ENCODE results near the gene ADAMTS19. TPM values are rescaled to one million over a fixed set of nuclear protein-coding genes. Genes with fewer than 3 reads are reported as not detected.
"Not testable (repeated sequence)": the region's sequence is repeated elsewhere in the genome, so short reads cannot be mapped to it uniquely, and the experiment has no call there.

The ADAMTS19 gene
- total RNA-seq, 1 experiment from 2014 or later: 20.3 TPM

GRCh38 chr5:129631961-129632360 is 171.9 kb downstream of the ADAMTS19 start:
- Histone ChIP-seq H3K27me3 (ENCODE audit: insufficient read depth, low read length) (no peaks in the 10 kb centered on the region), H2BK12ac (ENCODE audit: insufficient read length, low read depth, low read length) (no peak overlapping the region), H3T11ph (ENCODE audit: low read length) (no peak overlapping the region), H2BK5ac (ENCODE audit: insufficient read length, low read length) (no peak overlapping the region), H3K79me2 (ENCODE audit: insufficient read depth, low read length) (no peaks in the 10 kb centered on the region), H2BK15ac (ENCODE audit: low read depth, low read length) (no peak overlapping the region), H3K23ac (ENCODE audit: insufficient read length, low read depth, low read length) (no peak overlapping the region), H4K91ac (ENCODE audit: insufficient read length, low read depth, low read length) (no peak overlapping the region), H3K18ac (ENCODE audit: insufficient read length, low read depth, low read length) (no peak overlapping the region), H3K9ac (ENCODE audit: extremely low read depth, insufficient read length, low read length) (no peak overlapping the region), H3K27ac (ENCODE audit: insufficient read length, low read depth, low read length) (no peak overlapping the region), H4K20me1 (ENCODE audit: control insufficient read depth, insufficient read depth, insufficient read length) (no peaks in the 10 kb centered on the region), H2BK120ac (ENCODE audit: low read depth, low read length, poor library complexity, severe bottlenecking) (no peak overlapping the region), H3K56ac (ENCODE audit: insufficient read length, low read depth, low read length) (no peak overlapping the region), H3K4me2 (ENCODE audit: insufficient read depth, insufficient read length, low read length) (no peak overlapping the region), H4K8ac (replicated peaks; ENCODE audit: insufficient read length, low read depth, low read length) (no peak overlapping the region), H3K23me2 (ENCODE audit: insufficient read length, low read depth, low read length, poor library complexity, severe bottlenecking) (no peaks in the 10 kb centered on the region), H3K79me1 (ENCODE audit: insufficient read depth, low read depth, low read length, poor library complexity, severe bottlenecking) (no peaks in the 10 kb centered on the region), H3K4me1 (ENCODE audit: insufficient read depth, low read length) (no peaks in the 10 kb centered on the region), H4K5ac (ENCODE audit: insufficient read length, low read depth, low read length) (no peak overlapping the region), H2AFZ (ENCODE audit: low read length) (no peak overlapping the region), H3K14ac (ENCODE audit: insufficient read depth, low read length) (no peak overlapping the region), H3K4ac (ENCODE audit: low read depth, low read length) (no peak overlapping the region), H2BK20ac (ENCODE audit: low read depth, low read length, poor library complexity, severe bottlenecking) (no peak overlapping the region), H3K9me3 (ENCODE audit: control insufficient read depth, low read depth, low read length) (no peaks in the 10 kb centered on the region), H2AK5ac (ENCODE audit: insufficient read length, low read length) (no peak overlapping the region)
- Mint-ChIP-seq H3K27me3 (ENCODE audit: low read depth) (no peaks in the 10 kb centered on the region), H3K4me1 (no peaks in the 10 kb centered on the region), H3K4me3 (no peak overlapping the region), H3K27ac (no peak overlapping the region), H3K9me3 (no peaks in the 10 kb centered on the region), H3K36me3 (ENCODE audit: insufficient read depth in 1 of 3, low read depth in 3 of 3) (peaks cover 9 to 13% (median 11%) of the 10 kb centered on the region in 3 experiments)
- DNase-seq: no peak
- TF ChIP-seq, protein P1, sequence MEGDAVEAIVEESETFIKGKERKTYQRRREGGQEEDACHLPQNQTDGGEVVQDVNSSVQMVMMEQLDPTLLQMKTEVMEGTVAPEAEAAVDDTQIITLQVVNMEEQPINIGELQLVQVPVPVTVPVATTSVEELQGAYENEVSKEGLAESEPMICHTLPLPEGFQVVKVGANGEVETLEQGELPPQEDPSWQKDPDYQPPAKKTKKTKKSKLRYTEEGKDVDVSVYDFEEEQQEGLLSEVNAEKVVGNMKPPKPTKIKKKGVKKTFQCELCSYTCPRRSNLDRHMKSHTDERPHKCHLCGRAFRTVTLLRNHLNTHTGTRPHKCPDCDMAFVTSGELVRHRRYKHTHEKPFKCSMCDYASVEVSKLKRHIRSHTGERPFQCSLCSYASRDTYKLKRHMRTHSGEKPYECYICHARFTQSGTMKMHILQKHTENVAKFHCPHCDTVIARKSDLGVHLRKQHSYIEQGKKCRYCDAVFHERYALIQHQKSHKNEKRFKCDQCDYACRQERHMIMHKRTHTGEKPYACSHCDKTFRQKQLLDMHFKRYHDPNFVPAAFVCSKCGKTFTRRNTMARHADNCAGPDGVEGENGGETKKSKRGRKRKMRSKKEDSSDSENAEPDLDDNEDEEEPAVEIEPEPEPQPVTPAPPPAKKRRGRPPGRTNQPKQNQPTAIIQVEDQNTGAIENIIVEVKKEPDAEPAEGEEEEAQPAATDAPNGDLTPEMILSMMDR (conservative IDR thresholded peaks at IDR 0.05): no peak

DNA sequence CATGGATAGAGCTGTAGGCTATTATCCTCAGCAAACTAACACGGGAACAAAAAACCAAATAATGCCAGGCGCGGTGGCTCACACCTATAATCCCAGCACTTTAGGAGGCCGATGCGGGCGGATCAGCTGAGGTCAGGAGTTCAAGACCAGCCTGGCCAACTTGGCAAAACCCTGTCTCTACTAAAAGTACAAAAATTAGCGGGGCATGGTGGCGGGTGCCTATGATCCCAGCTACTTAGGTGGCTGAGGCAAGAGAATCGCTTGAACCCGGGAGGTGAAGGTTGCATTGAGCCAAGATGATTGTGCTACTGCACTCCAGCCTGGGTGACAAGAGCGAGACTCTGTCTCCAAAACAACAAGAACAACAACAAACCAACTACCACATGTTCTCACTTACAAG is 177.4 kb downstream of the ADAMTS19 start:
- not testable (repeated sequence) for H3K27ac ChIP-seq (ENCODE audit: insufficient read length, low read depth, low read length); H3K36me3 Mint-ChIP-seq (ENCODE audit: insufficient read depth in 1 of 3, low read depth in 3 of 3); H3K23me2 ChIP-seq (ENCODE audit: insufficient read length, low read depth, low read length, poor library complexity, severe bottlenecking); H3K4me3 Mint-ChIP-seq; H2BK15ac ChIP-seq (ENCODE audit: low read depth, low read length); H3T11ph ChIP-seq (ENCODE audit: low read length); H4K8ac ChIP-seq (replicated peaks; ENCODE audit: insufficient read length, low read depth, low read length); H2BK20ac ChIP-seq (ENCODE audit: low read depth, low read length, poor library complexity, severe bottlenecking); H3K23ac ChIP-seq (ENCODE audit: insufficient read length, low read depth, low read length); H2AK5ac ChIP-seq (ENCODE audit: insufficient read length, low read length); H3K4me1 ChIP-seq (ENCODE audit: insufficient read depth, low read length); H2BK5ac ChIP-seq (ENCODE audit: insufficient read length, low read length); H3K27me3 ChIP-seq (ENCODE audit: insufficient read depth, low read length); DNase-seq; H3K4ac ChIP-seq (ENCODE audit: low read depth, low read length); H3K18ac ChIP-seq (ENCODE audit: insufficient read length, low read depth, low read length); H3K9me3 Mint-ChIP-seq; H3K79me1 ChIP-seq (ENCODE audit: insufficient read depth, low read depth, low read length, poor library complexity, severe bottlenecking); H3K79me2 ChIP-seq (ENCODE audit: insufficient read depth, low read length); H4K5ac ChIP-seq (ENCODE audit: insufficient read length, low read depth, low read length); H3K27me3 Mint-ChIP-seq (ENCODE audit: low read depth); H3K9ac ChIP-seq (ENCODE audit: extremely low read depth, insufficient read length, low read length); H3K9me3 ChIP-seq (ENCODE audit: control insufficient read depth, low read depth, low read length); H2AFZ ChIP-seq (ENCODE audit: low read length); H4K20me1 ChIP-seq (ENCODE audit: control insufficient read depth, insufficient read depth, insufficient read length); H3K4me2 ChIP-seq (ENCODE audit: insufficient read depth, insufficient read length, low read length); H2BK120ac ChIP-seq (ENCODE audit: low read depth, low read length, poor library complexity, severe bottlenecking); H3K56ac ChIP-seq (ENCODE audit: insufficient read length, low read depth, low read length); H4K91ac ChIP-seq (ENCODE audit: insufficient read length, low read depth, low read length); H2BK12ac ChIP-seq (ENCODE audit: insufficient read length, low read depth, low read length); H3K4me1 Mint-ChIP-seq; H3K14ac ChIP-seq (ENCODE audit: insufficient read depth, low read length)
- H3K27ac Mint-ChIP-seq: peak overlapping the region in 2 of 3 experiments; percentile 31 to 42; a peak in 1 of 7 replicates
- no CpG with 5 or more reads among the region's 11 CpGs for WGBS (ENCODE audit: extremely low coverage, insufficient read length, low lambda C conversion rate)
